ENCODE results near the gene SLC13A2.

GRCh38 chr17:28497931-28498330 lies 24.5 kb downstream of the SLC13A2 start:
- TF ChIP-seq CTCF (IDR thresholded peaks at IDR 0.05) (no peak), POLR2A (IDR thresholded peaks at IDR 0.05) (no peak)

All from adrenal gland (tissue), 5 donors.